Lower leg skin (tissue), 3 donors: ENCODE measurements around the gene CCDC183.

Source experiments
- POLR2A ChIP-seq, 2 donors: fragments of 450-650 bp; IDR thresholded peaks; one replicate each; pipeline ENCODE4 v1.6.1; 2016 to 2017; ENCODE audit warnings: antibody characterized with exemption in 2 of 2, mild to moderate bottlenecking in 1 of 2, moderate library complexity in 1 of 2
- TF ChIP-seq, protein P1 (sequence below), 3 donors: fragments of 450-650 bp; IDR thresholded peaks; one replicate each; pipeline ENCODE4 v1.5.1; 2016; ENCODE audit warnings: antibody characterized with exemption in 3 of 3, mild to moderate bottlenecking in 3 of 3, moderate library complexity in 2 of 3

- TF ChIP-seq, protein P1, sequence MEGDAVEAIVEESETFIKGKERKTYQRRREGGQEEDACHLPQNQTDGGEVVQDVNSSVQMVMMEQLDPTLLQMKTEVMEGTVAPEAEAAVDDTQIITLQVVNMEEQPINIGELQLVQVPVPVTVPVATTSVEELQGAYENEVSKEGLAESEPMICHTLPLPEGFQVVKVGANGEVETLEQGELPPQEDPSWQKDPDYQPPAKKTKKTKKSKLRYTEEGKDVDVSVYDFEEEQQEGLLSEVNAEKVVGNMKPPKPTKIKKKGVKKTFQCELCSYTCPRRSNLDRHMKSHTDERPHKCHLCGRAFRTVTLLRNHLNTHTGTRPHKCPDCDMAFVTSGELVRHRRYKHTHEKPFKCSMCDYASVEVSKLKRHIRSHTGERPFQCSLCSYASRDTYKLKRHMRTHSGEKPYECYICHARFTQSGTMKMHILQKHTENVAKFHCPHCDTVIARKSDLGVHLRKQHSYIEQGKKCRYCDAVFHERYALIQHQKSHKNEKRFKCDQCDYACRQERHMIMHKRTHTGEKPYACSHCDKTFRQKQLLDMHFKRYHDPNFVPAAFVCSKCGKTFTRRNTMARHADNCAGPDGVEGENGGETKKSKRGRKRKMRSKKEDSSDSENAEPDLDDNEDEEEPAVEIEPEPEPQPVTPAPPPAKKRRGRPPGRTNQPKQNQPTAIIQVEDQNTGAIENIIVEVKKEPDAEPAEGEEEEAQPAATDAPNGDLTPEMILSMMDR (IDR thresholded peaks at IDR 0.05): no peak
- TF ChIP-seq POLR2A (IDR thresholded peaks at IDR 0.05): no peak
These were observed 33.3 kb downstream of the CCDC183 start for GRCh38 chr9:136829412-136829811.
